NT2/D1 (cell line): ENCODE data around the gene HECW1.

Experiments
- SUZ12 ChIP-seq: IDR thresholded peaks from 2 replicates; pipeline ENCODE4 v1.6.1; 2011; ENCODE audit not compliant: insufficient read length, insufficient read depth; ENCODE audit errors: extremely low read depth
- ZNF274 ChIP-seq: IDR thresholded peaks from 2 replicates; pipeline ENCODE4 v1.6.1; 2011; ENCODE audit warnings: mild to moderate bottlenecking, low read depth, low read length

- TF ChIP-seq ZNF274: no peak
- no peak for TF ChIP-seq SUZ12
These were observed 161.7 kb downstream of the HECW1 start for GRCh38 chr7:43273939-43274719.
